BLaER1 (cell line): ENCODE data around the gene FA2H.

Source experiments
- H3K27ac ChIP-seq: shearing (Covaris generic); formaldehyde crosslinking; 2 replicates; pipeline ENCODE4 v1.8.1; 2022
- H3K27me3 ChIP-seq: shearing (Covaris generic); formaldehyde crosslinking; 2 replicates; pipeline ENCODE4 v1.8.1; 2022
- H3K36me3 ChIP-seq: shearing (Covaris generic); formaldehyde crosslinking; 2 replicates; pipeline ENCODE4 v1.8.1; 2022
- H3K4me1 ChIP-seq: shearing (Covaris generic); formaldehyde crosslinking; 2 replicates; pipeline ENCODE4 v1.8.1; 2022
- H3K4me2 ChIP-seq: shearing (Covaris generic); formaldehyde crosslinking; 2 replicates; pipeline ENCODE4 v1.8.1; 2022
- H3K4me3 ChIP-seq: shearing (Covaris generic); formaldehyde crosslinking; 2 replicates; pipeline ENCODE4 v1.8.1; 2022
- H3K9ac ChIP-seq: shearing (Covaris generic); formaldehyde crosslinking; 2 replicates; pipeline ENCODE4 v1.8.1; 2022
- H3K9me3 ChIP-seq: shearing (Covaris generic); formaldehyde crosslinking; 2 replicates; pipeline ENCODE4 v1.8.1; 2022
- H4K20me1 ChIP-seq: shearing (Covaris generic); formaldehyde crosslinking; 2 replicates; pipeline ENCODE4 v1.8.1; 2022
- Cebpa-rat ChIP-seq: shearing (Covaris generic); IDR thresholded peaks from 2 replicates; pipeline ENCODE4 v1.8.1; 2022

The FA2H gene

GRCh38 chr16:74718741-74719610 is 55.6 kb downstream of the FA2H start:
- Histone ChIP-seq H3K4me3 (no peak overlapping the region), H3K36me3 (no peaks in the 10 kb centered on the region), H3K9me3 (no peaks in the 10 kb centered on the region), H3K9ac (no peak overlapping the region), H3K27ac (no peak overlapping the region), H3K27me3 (no peaks in the 10 kb centered on the region), H3K4me2 (no peak overlapping the region), H4K20me1 (no peaks in the 10 kb centered on the region), H3K4me1 (peaks cover 20% of the 10 kb centered on the region)
- no peak for TF ChIP-seq Cebpa-rat

GRCh38 chr16:74718140-74718539 is 56.5 kb downstream of the FA2H start:
- H4K20me1 ChIP-seq, result no peaks in the 10 kb centered on the region
- peaks cover 19% of the 10 kb centered on the region for H3K4me1 ChIP-seq
- H3K9ac ChIP-seq, result no peak overlapping the region
- no peak overlapping the region for H3K27ac ChIP-seq
- H3K36me3 ChIP-seq, result no peaks in the 10 kb centered on the region
- no peak overlapping the region for H3K4me2 ChIP-seq
- H3K9me3 ChIP-seq, result no peaks in the 10 kb centered on the region
- H3K4me3 ChIP-seq, result no peak overlapping the region
- H3K27me3 ChIP-seq, result no peaks in the 10 kb centered on the region
- TF ChIP-seq Cebpa-rat, result no peak

DNA sequence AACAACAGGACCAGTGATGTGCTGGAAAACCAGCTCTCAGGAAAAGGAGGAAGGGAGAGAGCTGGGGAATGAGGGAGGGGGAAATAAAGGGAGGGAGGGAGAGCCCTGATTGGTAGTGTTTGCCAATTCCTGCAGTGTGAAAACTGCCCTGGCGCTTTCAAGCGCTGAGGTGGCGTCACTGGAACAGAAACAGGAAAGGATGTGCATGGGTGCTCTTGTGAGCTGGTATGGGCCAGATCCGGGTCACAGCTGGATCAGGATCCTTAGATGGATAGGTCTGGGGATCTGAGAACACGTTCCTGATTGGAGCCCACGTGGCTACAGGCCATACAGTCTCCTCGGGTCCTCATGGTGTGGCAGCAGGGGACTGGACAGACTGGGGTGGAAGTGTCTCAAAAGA is 57.3 kb downstream of the FA2H start:
- H3K36me3 ChIP-seq, result no peaks in the 10 kb centered on the region
- H3K27me3 ChIP-seq, result no peaks in the 10 kb centered on the region
- H3K4me3 ChIP-seq, result no peak overlapping the region
- TF ChIP-seq Cebpa-rat, result no peak
- no peak overlapping the region for H3K9ac ChIP-seq
- H3K27ac ChIP-seq, result peak overlapping the region; percentile 49
- no peaks in the 10 kb centered on the region for H4K20me1 ChIP-seq
- H3K9me3 ChIP-seq, result no peaks in the 10 kb centered on the region
- H3K4me1 ChIP-seq, result peaks cover 22% of the 10 kb centered on the region
- peak overlapping the region; percentile 54 for H3K4me2 ChIP-seq

- H3K4me2 ChIP-seq, result no peak overlapping the region
- no peaks in the 10 kb centered on the region for H3K27me3 ChIP-seq
- H3K36me3 ChIP-seq, result no peaks in the 10 kb centered on the region
- H3K9me3 ChIP-seq, result no peaks in the 10 kb centered on the region
- no peak overlapping the region for H3K27ac ChIP-seq
- H4K20me1 ChIP-seq, result no peaks in the 10 kb centered on the region
- peaks cover 24% of the 10 kb centered on the region for H3K4me1 ChIP-seq
- TF ChIP-seq Cebpa-rat, result no peak
- H3K4me3 ChIP-seq, result no peak overlapping the region
- H3K9ac ChIP-seq, result no peak overlapping the region
Measured at GRCh38 chr16:74716355-74716754, 58.3 kb downstream of the FA2H start.

GRCh38 chr16:74713876-74714275 is 60.7 kb downstream of the FA2H start:
- Histone ChIP-seq H3K4me2 (no peak overlapping the region), H3K27ac (no peak overlapping the region), H4K20me1 (no peaks in the 10 kb centered on the region), H3K4me3 (no peak overlapping the region), H3K9ac (no peak overlapping the region), H3K9me3 (no peaks in the 10 kb centered on the region), H3K4me1 (peaks cover 24% of the 10 kb centered on the region), H3K27me3 (no peaks in the 10 kb centered on the region), H3K36me3 (no peaks in the 10 kb centered on the region)
- no peak for TF ChIP-seq Cebpa-rat

DNA sequence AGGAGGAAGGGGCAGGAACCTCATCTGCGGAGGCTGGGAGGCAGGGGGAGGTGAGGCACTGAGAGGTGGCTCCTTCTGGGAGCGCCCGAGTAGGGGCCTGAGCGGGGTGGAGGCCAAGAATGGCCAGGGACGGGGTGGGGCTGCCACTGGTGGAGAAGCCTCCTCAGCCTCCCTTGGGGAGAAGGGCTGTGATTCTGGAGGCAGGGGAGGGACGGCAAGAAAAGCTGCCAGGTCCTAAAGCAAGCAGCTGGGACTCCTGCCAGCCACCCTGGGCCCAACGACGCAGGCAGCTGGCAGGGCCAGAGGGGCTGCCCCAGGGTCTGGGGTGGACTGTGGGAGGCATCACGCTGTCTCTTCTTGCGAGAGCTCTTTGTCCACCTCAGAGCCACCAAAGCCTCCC is 61.3 kb downstream of the FA2H start:
- Histone ChIP-seq H3K4me1 (peaks cover 24% of the 10 kb centered on the region), H3K4me3 (no peak overlapping the region), H3K27ac (no peak overlapping the region), H3K9ac (no peak overlapping the region), H3K9me3 (no peaks in the 10 kb centered on the region), H4K20me1 (no peaks in the 10 kb centered on the region), H3K4me2 (no peak overlapping the region), H3K27me3 (no peaks in the 10 kb centered on the region), H3K36me3 (no peaks in the 10 kb centered on the region)
- TF ChIP-seq Cebpa-rat, result no peak

DNA sequence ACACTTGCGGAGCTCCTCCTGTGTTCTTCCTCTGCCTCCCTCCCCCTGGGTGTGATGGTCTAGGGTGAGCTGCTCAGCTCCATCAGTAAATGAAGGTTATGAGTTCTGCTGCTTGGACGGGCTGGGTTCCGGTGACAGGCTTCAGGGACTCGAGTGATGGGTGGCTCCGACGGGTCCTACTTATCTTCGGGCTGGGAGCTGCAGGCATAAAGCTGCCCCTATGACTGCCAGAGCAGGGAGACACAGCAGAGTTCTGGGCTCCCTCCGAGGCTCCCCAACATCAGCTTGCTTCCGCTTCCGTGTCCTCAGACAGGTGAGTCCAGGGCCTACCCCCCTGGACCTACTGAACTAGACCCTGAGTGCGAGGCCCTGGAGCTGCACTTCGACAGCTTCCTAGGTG is 62.7 kb downstream of the FA2H start:
- no peaks in the 10 kb centered on the region for H3K36me3 ChIP-seq
- TF ChIP-seq Cebpa-rat, result no peak
- H3K4me1 ChIP-seq, result peaks cover 14% of the 10 kb centered on the region

GRCh38 chr16:74710401-74710800 is 64.2 kb downstream of the FA2H start:
- Histone ChIP-seq H3K4me3 (no peak overlapping the region), H3K4me2 (no peak overlapping the region), H3K9ac (no peak overlapping the region), H3K27ac (no peak overlapping the region), H3K36me3 (no peaks in the 10 kb centered on the region), H3K27me3 (no peaks in the 10 kb centered on the region), H4K20me1 (no peaks in the 10 kb centered on the region), H3K9me3 (no peaks in the 10 kb centered on the region), H3K4me1 (peaks cover 14% of the 10 kb centered on the region)
- TF ChIP-seq Cebpa-rat, result no peak

More for the DNA sequence above, 62.7 kb downstream of the FA2H start:
- H3K9ac ChIP-seq, result no peak overlapping the region
- no peaks in the 10 kb centered on the region for H3K9me3 ChIP-seq
- H3K27me3 ChIP-seq, result no peaks in the 10 kb centered on the region
- no peak overlapping the region for H3K4me2 ChIP-seq
- H3K27ac ChIP-seq, result no peak overlapping the region
- H3K4me3 ChIP-seq, result no peak overlapping the region
- no peaks in the 10 kb centered on the region for H4K20me1 ChIP-seq

- Histone ChIP-seq H3K4me2 (no peak overlapping the region), H3K36me3 (no peaks in the 10 kb centered on the region), H3K4me3 (no peak overlapping the region), H3K4me1 (peaks cover 14% of the 10 kb centered on the region), H3K9me3 (no peaks in the 10 kb centered on the region), H3K9ac (no peak overlapping the region), H4K20me1 (no peaks in the 10 kb centered on the region), H3K27me3 (no peaks in the 10 kb centered on the region), H3K27ac (no peak overlapping the region)
- TF ChIP-seq Cebpa-rat, result no peak
Measured at GRCh38 chr16:74709441-74709877, 65.2 kb downstream of the FA2H start.

DNA sequence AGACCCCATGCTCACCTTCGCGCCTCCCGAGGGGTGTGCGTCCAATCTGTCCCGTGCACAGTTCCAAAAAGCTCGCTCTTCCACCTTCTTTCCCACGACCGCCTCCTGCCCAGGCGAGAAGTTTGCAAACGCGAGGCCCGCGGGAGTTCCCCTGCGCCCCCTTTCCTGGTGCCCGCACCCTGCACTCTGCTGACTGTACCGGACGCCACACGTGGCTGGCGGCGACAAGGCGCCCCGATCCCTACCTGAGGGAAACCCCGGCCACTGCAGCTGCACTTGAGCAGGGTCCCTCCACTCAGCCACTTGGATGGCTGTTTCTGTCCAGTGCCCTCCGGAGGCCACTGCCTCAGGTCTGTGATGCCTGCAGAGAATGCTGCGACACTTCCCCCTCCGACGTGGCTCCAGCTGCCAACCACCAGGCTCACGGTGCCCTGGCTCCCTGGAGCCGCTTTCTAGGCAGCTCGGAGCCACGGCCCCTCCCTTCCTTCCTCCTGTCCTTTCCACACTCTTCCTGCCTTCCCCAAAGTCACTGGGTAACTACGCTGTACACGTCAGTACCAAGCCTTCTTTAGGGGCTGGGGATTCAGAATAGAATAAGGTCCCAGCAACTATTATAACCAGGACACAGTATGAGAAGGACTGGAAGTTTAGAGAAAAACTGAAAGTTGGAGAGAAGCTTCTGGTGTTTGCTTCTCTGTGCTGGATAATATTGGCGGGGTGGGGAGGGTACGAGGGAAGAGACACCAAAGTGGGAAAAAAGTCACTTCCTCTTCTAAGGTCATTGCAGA is 74.0 kb downstream of the FA2H start, which contains the start of gene MLKL:
Gene MLKL (minus strand): TSS at position 425 of the 788 bp plus-strand sequence. CDS start 5,105 bp downstream, outside the sequence.
- Histone ChIP-seq H3K9ac (peak within 1 kb of the TSS; percentile 83), H3K4me2 (peak within 1 kb of the TSS; percentile 98), H3K9me3 (no peaks in the 10 kb centered on the region), H3K36me3 (0 out of 2 replicates have a peak, but pooled peaks cover under 1% of the 10 kb centered on the region), H3K4me3 (peak within 1 kb of the TSS; percentile 80), H3K27me3 (no peaks in the 10 kb centered on the region), H4K20me1 (no peaks in the 10 kb centered on the region), H3K4me1 (peaks cover 32% of the 10 kb centered on the region), H3K27ac (peak within 1 kb of the TSS; percentile 78)
- no peak for TF ChIP-seq Cebpa-rat
